ENCODE data around the gene DDAH1.
A peak's percentile ranks its signal among the peaks of the same experiment; 100 is the strongest.

DNA sequence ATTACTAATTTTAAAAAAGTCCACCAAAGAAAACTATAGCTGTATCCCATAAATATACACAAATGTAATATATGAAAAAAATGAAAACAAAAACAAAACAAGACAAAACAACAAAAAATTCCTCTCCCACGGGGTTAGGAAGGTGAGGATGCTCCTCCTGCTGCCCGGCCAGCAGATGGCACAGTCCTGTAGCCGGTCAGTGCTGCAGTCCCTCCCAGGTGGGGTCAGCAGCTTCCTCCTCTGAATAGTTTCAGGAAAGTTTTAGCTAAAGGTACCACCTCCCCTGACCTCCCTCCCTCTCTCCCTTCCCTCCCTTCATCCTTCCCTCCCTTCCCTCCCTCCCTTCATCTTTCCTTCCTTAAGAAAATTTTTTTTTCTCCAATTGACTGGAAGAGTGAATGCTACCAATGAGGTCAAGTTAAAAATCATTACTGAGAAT lies 120.7 kb downstream of the DDAH1 start:
- no peak for TF ChIP-seq POLR2A (IDR thresholded peaks at IDR 0.05; ENCODE audit: low read depth, low read length)
- no peak for TF ChIP-seq RCOR1 (IDR thresholded peaks at IDR 0.05; ENCODE audit: insufficient replicate concordance, low read length)
- TF ChIP-seq RFX5 (IDR thresholded peaks at IDR 0.05; ENCODE audit: low read depth, low read length): no peak
- no peak for TF ChIP-seq USF2 (IDR thresholded peaks at IDR 0.05; ENCODE audit: low read depth, low read length)
- TF ChIP-seq, protein P1, sequence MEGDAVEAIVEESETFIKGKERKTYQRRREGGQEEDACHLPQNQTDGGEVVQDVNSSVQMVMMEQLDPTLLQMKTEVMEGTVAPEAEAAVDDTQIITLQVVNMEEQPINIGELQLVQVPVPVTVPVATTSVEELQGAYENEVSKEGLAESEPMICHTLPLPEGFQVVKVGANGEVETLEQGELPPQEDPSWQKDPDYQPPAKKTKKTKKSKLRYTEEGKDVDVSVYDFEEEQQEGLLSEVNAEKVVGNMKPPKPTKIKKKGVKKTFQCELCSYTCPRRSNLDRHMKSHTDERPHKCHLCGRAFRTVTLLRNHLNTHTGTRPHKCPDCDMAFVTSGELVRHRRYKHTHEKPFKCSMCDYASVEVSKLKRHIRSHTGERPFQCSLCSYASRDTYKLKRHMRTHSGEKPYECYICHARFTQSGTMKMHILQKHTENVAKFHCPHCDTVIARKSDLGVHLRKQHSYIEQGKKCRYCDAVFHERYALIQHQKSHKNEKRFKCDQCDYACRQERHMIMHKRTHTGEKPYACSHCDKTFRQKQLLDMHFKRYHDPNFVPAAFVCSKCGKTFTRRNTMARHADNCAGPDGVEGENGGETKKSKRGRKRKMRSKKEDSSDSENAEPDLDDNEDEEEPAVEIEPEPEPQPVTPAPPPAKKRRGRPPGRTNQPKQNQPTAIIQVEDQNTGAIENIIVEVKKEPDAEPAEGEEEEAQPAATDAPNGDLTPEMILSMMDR (conservative IDR thresholded peaks at IDR 0.05; ENCODE audit: low read depth, low read length): peak; percentile 65
- no peak for TF ChIP-seq ELK1 (IDR thresholded peaks at IDR 0.05; ENCODE audit: borderline replicate concordance, low read depth, low read length)
- peak; percentile 59 for TF ChIP-seq RAD21 (IDR thresholded peaks at IDR 0.05; ENCODE audit: low read length)
- no peak for TF ChIP-seq FOS (IDR thresholded peaks at IDR 0.05; ENCODE audit: low read depth, low read length)
- no peak for TF ChIP-seq CHD1 (IDR thresholded peaks at IDR 0.05; ENCODE audit: low read depth, low read length)
- no peak for TF ChIP-seq NFE2L2 (IDR thresholded peaks at IDR 0.05; ENCODE audit: low read depth, low read length)
- no peak for TF ChIP-seq CEBPB (IDR thresholded peaks at IDR 0.05; ENCODE audit: low read depth, low read length)
- TF ChIP-seq MXI1 (IDR thresholded peaks at IDR 0.05; ENCODE audit: borderline replicate concordance, low read depth, low read length): no peak
- no peak for TF ChIP-seq BHLHE40 (IDR thresholded peaks at IDR 0.05; ENCODE audit: low read depth, low read length)
- peak; percentile 26; the same call in 1 of the 2 replicates for TF ChIP-seq MAZ (IDR thresholded peaks at IDR 0.05; ENCODE audit: borderline replicate concordance, low read depth, low read length)
